Measurements from ENCODE around the gene TEFM.

- no peak for TF ChIP-seq POLR2A (IDR thresholded peaks at IDR 0.05)
- no peak for TF ChIP-seq EP300 (IDR thresholded peaks at IDR 0.05; ENCODE audit: low read depth)
- no peak for TF ChIP-seq CTCF (IDR thresholded peaks at IDR 0.05)
- TF ChIP-seq POLR2AphosphoS5 (IDR thresholded peaks at IDR 0.05): no peak
Measured at GRCh38 chr17:30905742-30906100, 317 bp downstream of the TEFM start.
